ACHN (cell line): ENCODE data around the gene FOXP1.
A peak's percentile ranks its signal among the peaks of the same experiment; 100 is the strongest.

Source experiments
- DNase-seq: peaks from one replicate; pipeline ENCODE4 v3.0.0-alpha.2; 2015
- in situ Hi-C: cut with HindIII; loops from 2 replicates; pipeline ENCODE4 v1.10.0; 2017; ENCODE audit warnings: low sequenced_read_pairs, low pct_ligation_motif_present, low pct_unique_long_range_greater_than_20kb

Gene FOXP1

GRCh38 chr3:71401695-71402231 lies 181.8 kb downstream of the FOXP1 start:
- no peak for DNase-seq
- in situ Hi-C loops = no loop called here

DNA sequence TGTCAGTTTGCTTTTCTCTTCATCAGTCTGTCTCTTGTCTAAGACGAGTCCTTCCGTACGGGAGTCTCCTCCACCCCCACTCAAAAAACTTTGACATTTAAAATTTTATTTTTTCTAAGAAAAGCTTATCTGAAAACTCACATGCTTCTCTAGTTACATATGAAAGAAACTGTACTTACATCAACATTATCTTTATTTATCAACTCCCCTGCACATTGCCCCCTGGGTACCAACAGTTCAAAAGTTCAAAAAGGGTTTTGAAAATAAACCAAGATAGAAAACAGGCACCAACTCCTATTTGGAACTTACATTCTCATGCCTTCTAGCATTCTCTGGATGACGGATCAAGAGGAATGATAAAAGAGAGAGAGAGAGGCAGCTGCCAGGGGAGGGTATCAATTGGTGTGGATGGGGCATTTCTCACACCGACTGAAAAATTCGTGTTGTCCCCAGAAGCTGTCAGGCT lies 182.5 kb downstream of the FOXP1 start:
- DNase-seq = no peak
- in situ Hi-C loops = no loop called here

DNA sequence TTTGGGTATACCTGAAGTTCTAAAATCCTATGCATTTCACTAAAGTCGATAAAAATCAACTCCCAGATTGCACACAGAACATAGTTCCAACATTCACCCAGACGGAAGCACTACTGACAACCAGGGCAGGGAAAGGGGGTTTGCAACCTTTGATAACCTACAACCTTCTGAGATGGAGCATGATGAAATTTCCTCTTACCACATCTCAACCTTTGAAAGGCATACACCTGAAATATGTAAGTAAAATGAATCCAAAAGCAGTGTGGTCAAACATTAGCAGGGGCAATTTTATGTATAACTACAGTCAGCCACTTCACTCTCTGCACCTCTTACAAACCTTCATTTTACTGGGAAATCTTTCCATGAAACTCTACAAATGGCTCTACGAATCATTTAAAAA lies 184.1 kb downstream of the FOXP1 start:
- DNase-seq = no peak
- in situ Hi-C loops = no loop called here

DNA sequence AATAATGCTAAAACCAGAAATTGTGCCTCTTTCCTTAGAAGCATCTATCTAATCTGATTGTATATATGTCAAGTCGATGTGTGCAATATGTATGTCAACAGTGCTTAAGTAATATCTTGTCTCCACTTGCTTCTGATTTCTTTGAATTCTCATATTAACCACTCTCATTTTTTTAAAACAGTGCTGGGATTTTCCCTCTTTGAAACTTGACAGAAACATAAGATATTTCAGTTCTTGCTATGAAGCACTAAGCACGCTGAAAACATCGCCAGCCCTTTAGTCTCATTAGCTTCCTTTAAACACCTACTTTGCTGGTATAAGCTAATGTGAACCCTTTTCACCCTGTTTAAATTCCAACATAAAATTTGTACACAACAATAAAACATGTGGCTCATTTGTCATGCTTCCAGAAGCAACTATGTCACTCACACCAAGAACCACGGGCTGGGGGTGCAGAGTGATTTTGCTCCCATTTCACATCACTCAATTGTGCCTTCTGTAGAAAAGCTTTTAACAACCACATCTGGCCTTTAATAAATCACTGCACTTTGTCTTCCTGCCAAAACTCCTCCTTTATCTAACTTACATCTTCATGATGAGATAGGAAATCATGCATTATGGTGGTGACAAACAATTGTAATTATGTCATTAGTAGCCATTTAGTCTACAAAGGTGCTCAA lies 185.2 kb downstream of the FOXP1 start:
- in situ Hi-C loops = no loop called here
- no peak for DNase-seq

DNA sequence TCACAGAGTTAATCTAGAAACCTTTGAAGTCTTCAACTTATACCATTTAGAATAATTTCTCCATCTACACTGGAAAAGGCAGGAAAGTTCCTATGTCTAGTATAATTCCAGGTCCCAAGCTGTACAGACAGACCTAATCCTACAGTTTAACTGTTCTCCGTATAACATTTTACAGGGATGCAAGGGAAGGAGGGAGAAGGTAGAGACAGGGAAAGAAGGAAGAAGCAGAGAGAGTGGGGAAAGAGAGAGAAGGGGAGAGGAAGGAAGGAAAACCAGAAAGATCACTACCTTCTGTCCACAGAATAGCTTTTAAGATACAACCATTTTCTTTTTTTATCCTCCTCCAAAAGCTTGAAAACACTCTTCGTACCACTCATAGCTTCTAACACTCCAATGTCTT lies 185.8 kb downstream of the FOXP1 start:
- in situ Hi-C loops = no loop called here
- DNase-seq = no peak

DNA sequence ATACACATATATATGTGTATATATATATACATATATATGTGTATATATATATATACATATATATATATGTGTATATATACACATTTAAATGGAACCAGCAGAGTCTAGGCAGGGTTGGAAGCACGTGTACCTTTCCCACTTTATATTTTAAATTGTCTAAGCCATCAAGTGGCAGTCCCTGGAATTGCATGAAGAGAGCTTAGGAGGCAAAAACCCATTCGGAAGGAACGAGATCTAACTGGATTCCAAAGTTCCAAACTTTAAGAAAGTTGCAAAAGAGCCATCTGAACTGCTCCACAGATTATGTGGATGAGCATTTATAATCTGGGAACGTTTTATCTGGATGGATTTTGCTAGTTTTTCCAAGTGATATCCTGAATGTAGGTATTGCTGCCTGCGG lies 186.5 kb downstream of the FOXP1 start:
- in situ Hi-C loops = no loop called here
- peak; percentile 56 for DNase-seq

- DNase-seq = peak; percentile 18
- in situ Hi-C loops = no loop called here
Observed at GRCh38 chr3:71395927-71396695, 187.4 kb downstream of the FOXP1 start.

DNA sequence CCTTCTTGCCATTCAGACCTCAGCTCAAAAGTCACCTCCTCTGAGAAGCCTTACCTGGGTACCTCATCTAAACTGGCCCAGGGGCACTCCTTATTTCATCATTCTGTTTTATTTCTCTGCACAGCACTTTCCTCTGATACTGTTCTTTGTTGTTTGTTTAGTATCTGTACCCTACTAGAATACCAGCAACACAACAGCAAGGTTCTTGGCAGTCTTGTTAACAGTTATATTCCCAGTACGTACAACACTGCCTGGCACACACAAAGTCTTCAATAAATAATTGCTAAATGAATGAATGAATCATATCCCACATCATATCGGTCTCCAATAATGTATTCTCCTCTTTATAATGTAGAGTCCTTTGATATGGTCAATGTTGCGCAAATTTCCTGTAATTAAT lies 188.1 kb downstream of the FOXP1 start:
- in situ Hi-C loops = no loop called here
- no peak for DNase-seq

GRCh38 chr3:71393745-71394144 lies 189.8 kb downstream of the FOXP1 start:
- in situ Hi-C loops = no loop called here

GRCh38 chr3:71393093-71393492 lies 190.4 kb downstream of the FOXP1 start:
- in situ Hi-C loops = no loop called here
- DNase-seq = no peak

More at GRCh38 chr3:71393745-71394144, 189.8 kb downstream of the FOXP1 start:
- DNase-seq = no peak

GRCh38 chr3:71392251-71392650 lies 191.3 kb downstream of the FOXP1 start:
- no peak for DNase-seq
- in situ Hi-C loops = no loop called here

GRCh38 chr3:71391361-71391760 lies 192.2 kb downstream of the FOXP1 start:
- no peak for DNase-seq
- in situ Hi-C loops = no loop called here

DNA sequence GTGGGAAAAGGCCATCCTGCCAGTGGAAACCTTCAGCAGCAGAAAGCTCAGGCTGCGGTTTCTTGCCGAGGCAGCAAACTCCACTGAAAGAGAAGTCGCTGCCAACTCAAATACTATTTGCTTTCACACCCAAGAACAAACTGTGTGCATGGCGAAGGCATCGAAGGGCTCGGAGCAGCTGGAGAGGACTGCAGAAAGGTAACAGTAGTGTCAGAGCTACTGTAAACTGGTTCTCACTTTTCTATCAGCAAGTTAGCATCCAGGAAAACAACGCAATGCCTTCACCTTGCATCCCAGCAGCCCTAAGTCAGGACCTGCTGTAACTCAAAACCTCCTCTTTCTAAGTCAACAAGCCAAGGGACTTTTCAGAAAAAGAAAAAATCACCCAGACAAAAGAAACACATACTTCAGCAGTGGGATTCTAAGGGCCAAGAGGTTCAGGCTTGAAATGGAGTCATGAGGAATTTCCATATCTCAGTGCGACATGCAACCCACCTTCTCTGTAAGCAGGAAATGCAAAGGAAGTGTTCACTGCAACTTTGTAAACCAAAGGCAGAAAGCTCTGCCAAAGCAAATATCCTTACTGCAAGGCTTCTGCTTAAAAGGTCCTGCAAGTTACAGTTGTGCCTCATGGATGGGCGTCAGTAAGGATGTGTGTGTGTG lies 193.5 kb downstream of the FOXP1 start:
- in situ Hi-C loops = no loop called here
- DNase-seq = no peak

GRCh38 chr3:71389191-71389590 lies 194.3 kb downstream of the FOXP1 start:
- in situ Hi-C loops = no loop called here
- DNase-seq = no peak

GRCh38 chr3:71388535-71389120 lies 194.9 kb downstream of the FOXP1 start:
- in situ Hi-C loops = no loop called here
- DNase-seq = no peak

- no peak for DNase-seq
- in situ Hi-C loops = no loop called here
Observed at GRCh38 chr3:71387586-71387985, 195.9 kb downstream of the FOXP1 start.

DNA sequence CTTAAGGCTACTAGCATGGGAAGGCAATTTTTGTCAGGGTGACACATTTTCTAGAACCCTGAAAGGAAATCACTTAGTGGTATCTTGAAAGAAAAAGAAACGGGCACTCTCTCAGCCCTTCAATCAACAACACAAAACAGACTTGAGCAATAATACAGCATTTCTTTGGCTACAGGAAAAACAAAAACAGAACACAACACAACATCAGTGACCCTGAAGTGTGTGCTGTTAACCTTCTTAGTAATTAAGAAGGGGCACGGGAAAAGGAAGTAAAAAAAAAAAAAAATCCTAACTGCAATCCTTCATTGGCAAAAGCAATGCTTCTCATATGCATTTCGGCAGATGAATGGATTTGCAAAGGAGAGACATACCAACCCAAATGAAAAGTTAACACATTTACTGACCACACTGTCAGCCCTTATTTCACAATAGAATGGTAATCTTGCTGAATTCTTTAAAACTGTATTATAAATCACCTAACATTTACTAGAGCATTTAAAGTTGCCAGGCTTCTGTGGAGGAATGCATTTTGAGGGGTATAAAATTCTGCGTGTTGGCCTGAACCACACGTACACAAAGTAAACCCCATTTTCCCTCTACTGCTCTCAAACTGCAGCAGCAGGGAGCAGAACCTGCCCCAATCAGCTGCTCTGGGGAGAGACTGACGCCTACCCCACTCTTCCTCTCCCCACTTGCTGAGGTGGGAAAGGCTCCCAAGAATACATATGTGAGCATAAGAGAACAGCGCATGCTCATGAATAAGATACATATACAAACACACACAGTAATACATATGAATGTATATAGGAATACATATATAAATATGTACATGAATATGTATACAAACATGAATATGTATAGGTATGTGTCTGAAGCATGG lies 198.5 kb downstream of the FOXP1 start:
- in situ Hi-C loops = no loop called here
- no peak for DNase-seq

GRCh38 chr3:71384388-71384787 lies 199.1 kb downstream of the FOXP1 start:
- no peak for DNase-seq
- in situ Hi-C loops = no loop called here
